Ramos (cell line): Measurements from ENCODE around the gene TBXAS1.

Experiments used
- in situ Hi-C: fragments of 300-500 bp; cut with MboI; formaldehyde crosslinking; loops from one replicate; pipeline ENCODE4 v1.14.3; 2022; ENCODE audit warnings: low sequenced_read_pairs; ENCODE audit not compliant: unreplicated experiment

Gene TBXAS1

DNA sequence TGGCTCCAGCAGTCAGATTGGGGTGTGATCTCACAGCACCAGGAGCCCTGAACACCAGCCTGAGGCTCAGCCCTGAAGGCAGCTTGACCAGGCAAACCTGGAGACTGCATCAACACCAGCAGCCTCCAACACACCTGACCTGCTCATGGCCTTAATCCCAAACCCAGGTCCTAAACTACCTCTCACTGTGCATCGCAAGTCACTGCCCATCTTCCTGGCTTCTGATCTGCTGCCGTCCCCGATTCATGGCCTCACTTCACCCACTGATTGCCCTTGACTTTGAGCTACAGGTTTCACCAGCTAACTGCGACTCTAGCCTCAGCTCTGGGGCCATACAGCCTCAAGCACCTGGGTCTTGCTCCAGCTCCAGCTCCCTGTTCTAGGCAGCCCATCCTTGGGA, 184.6 kb downstream of the TBXAS1 start:
- in situ Hi-C loops = no loop called here

DNA sequence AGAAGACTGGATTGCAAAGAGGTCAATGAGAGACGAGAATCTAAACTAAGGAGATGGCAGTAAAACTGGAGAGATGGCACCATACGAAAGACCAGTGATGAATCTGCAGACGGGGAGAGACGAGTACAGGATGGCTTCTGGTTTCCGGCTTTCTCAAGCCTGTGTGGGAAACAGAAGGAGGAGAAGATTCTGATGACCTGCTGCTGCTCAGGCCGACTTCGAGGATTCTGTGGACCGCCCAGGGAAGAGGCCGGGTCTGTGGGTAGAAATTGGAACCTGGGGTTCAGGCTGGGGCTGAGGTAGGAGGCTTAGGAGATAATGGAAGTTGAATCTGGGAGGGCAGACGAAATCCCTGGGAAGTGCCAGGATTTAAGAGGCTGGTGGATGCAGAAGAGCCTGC, 185.1 kb downstream of the TBXAS1 start:
- in situ Hi-C loops = no loop called here

DNA sequence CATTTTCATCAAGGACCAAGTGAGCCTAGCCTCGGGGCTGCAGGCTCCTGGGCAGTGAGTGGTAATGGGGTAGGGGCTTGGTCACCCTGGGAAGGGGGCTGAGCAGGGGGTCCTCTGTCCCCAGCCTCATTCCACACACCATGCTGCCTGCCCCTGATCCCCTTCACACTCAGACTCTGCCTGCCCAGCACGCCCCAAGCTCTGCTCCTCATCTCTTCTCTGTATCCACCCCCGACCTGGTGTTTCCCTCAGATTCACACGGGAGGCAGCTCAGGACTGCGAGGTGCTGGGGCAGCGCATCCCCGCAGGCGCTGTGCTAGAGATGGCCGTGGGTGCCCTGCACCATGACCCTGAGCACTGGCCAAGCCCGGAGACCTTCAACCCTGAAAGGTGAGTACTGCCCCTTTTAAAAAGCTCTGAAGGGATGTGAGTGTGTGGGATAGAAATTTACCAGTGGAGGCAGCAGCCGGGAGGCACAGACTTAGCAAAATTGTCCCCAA, 186.5 kb downstream of the TBXAS1 start:
- in situ Hi-C loops = no loop called here

DNA sequence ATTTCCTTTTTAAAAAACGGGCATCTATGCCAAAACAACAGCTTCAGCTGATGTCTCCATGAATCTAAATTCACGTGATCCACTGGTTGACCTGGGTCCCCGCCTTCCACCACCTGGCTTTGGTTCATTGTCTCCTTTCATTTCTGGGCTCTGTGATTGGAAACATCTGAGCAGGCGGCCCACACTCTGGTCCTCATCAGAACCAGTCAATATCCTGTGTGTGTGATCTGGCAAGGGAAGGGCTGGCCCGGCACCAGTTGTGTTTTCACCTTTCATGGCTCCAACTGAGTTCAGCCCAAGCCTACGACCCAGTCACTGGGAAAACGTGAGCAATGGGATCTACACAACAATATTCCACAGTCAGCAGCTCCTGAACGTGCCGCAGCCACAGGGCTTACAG, 187.5 kb downstream of the TBXAS1 start:
- in situ Hi-C loops = no loop called here

DNA sequence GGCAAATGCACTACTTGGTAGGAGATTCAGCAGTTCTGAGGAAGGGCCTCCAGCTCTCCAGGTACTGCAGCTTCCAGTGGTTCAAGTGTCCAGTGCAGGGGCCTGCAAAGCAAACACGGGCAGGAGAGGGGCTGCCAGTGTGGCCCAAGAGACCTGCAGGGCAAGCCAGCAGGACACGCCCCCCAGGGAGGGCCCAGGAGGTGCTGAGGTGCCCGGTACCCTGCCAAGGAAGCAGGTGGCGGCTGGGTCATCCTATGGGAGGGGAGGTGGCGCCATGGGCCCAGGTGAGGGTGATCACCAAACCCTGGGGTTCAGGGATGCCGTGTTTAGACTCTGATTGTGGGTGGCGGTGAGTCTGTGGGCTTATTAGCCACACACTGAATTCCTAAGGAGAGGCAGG, 188.0 kb downstream of the TBXAS1 start:
- in situ Hi-C loops = no loop called here

DNA sequence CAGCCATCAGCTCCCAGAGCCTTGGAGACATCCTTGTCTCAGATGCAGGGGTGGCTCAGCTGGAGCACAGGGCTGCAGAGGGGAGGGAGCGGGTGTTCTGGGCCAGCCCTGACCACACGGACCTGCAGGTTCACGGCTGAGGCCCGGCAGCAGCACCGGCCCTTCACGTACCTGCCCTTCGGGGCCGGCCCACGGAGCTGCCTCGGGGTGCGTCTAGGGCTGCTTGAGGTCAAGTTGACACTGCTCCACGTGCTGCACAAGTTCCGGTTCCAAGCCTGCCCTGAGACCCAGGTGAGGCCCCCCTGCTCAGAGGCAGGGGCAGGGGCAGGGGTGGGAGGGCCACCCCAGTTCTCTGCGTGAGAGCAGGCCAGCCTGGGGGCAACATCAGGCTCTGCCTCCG, 188.5 kb downstream of the TBXAS1 start:
- in situ Hi-C loops = no loop called here

DNA sequence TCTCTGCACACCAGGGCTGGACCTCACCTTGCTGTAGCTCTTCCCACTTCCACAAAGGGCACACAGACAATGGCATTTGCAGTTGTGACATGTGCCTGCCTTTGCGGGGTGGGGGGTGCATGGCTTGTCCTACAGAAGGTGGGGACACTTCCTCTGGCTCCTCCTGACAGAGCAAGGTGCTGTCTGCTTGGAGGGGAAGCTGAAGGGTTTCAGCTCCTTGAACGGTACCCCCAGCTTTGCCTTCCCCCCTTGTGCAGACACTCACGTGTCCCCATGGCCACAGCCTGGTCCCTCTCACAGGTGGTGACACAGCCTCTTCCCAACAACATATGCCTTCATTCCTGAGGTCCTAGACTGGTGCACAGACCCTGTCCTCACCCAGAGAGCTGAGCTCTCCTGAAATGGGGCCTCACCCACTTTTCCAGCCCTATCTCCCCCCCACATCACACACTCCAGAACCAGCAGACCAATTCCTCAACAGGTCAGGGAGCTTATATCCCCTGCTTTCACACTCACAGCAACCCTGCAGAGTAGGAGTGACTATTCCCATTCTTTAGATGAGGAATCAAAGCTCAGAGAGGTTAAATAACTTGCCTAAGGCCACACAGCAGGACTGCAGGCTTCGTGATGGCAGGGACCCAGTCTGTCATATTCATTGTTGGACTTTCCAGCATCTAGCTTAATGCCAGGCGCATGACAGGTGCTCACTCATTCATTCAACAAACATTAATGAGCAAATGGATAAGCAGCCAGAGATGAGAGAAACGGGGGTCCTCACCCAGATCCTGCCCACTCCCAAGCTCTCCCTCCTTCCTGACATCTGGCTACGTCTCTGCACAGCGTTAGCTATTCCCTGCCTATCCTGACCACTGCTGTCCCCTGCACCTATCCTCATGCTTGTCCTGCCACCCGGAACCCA, 189.3 kb downstream of the TBXAS1 start:
- in situ Hi-C loops = no loop called here

DNA sequence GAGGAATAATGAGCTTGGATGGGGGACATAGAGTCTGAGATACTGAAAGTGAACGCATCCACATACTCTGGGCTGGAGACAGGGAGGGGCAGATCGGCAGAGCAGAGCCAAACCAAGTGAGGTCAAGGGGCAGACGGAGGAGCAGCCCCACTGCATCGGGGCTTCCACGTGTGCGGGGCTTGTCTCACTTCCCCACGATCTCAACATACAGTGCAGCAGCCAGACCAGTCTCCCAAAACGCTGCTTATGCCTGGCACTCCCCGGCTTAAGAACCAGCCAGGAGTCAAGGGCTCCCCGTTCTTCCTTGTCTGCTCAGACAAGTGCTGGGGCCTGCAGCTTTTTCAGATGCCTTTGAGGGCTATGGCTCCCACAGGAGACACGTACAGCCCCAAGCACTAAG, 190.1 kb downstream of the TBXAS1 start:
- in situ Hi-C loops = no loop called here

DNA sequence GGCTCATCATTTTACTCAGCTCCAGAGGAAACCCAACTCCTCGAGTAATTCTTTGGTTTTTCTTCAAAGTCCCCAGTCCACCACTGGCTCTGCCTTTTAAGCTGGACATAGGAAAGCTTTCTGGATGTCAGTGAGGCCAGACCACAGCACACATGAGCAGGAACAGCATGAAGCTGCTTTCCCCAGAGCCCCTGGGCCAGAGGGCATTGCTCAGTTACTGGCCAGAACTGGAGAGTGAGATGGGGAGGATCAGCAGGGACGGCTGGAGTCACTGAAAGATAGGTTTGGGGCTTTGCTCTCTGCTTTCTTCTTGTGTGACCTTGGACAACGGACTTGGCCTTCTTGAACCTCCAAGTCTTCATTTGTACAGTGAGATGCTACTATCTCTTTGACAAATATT, 190.5 kb downstream of the TBXAS1 start:
- in situ Hi-C loops = no loop called here

DNA sequence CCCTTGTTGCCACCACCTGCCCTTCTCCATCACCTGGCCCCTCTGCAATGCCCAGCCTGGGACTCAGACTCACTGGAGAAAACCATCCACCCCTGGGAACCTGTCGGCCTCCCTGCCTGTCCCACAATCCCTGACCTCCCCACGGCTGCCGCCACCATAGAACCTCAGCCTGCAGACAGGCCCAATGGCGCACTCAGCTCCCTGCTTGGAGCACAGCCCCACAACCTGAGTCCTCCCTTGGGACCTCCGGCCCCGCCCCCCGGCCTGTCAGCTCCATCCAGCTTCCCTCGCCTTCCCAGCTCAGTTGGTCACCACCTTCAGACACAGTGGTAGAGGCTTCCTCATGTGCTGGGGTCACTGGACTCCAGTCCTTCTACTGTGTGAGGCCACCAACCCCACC, 192.5 kb downstream of the TBXAS1 start:
- in situ Hi-C loops = no loop called here

DNA sequence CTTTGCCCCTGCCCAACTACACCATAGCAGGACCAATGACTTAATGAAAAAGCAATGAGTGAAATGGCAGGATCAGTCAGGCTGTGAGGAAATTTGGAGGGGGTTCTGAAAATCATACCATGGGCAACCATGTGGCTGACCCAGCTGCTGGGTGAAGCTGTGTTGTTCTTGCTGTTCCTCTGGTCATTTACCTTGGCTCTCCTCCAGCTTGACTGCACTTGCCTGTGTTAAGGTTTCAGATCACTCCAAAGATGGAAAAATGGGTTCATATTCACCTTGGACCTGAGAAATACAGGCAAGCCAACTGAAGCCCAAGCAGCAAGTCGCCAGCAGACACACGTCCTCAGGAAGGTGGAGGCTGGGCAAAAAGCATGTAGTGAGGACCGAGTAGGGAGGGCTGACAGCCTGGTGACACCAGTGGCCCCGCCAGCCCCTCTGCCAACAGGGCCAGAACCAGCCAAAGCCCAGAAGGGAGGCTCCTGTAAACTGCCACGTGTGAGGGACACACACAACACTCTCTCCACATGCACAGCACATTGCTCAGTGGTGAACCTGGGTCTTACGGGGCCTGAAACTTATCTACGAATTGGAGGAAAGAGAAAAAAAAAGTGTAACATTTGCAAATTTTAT, 193.6 kb downstream of the TBXAS1 start:
- in situ Hi-C loops = no loop called here

DNA sequence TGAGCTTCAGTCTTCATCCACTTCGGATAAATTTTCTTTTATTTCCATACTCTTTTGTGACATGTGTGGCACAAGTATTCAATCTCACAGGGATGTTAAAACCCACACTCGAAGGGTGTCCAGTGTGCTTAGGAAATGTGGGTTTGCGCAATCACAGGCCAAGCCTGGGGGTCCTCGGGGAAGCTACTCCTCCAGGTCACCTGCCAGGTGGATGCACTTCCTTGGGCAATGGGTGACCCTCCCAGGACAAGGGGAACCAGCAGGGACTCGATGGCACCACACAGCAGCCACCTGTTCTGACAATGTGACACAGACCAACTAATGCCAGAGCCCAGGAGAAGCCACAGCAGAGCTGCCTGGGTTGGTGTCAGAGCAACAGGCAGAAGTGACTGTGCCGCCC, 194.7 kb downstream of the TBXAS1 start:
- in situ Hi-C loops = no loop called here

DNA sequence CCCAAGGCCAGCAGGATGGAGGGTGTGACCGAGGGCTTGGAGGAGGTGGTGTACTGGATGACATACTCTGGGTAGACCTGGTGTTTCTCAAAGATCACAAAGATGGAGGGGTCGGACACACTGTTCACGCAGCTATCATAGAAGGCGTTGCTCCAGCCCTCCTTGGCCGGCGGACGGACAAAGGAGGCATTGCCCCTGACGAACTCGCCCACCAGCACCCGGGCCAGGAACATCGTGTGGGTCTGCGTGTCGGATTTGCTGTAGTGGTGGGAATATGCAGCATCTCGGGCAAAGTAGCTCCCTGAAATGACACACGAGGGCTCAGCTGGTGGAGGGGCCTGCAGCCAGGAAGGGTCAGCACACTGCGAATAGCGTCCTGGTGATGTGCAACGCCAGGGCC, 195.5 kb downstream of the TBXAS1 start:
- in situ Hi-C loops = no loop called here

DNA sequence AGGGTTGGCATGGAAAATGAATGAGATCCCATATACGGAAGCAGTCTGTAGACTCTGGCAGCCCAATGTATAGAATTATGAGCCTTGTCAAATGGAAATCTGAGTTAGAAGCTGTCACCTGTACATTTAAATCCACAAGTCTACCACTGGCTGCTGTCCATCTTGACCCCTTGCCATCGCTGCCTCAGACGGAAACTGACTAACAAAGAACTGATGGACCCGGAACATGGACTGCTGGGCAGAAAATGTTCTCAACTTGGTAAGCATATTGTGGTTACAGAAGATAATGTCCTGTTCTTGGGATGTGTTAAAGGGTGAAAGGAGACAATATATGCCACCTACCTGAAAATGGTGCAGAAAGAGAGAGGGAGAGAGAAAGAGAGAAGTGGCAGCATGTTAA, 196.2 kb downstream of the TBXAS1 start:
- in situ Hi-C loops = no loop called here

DNA sequence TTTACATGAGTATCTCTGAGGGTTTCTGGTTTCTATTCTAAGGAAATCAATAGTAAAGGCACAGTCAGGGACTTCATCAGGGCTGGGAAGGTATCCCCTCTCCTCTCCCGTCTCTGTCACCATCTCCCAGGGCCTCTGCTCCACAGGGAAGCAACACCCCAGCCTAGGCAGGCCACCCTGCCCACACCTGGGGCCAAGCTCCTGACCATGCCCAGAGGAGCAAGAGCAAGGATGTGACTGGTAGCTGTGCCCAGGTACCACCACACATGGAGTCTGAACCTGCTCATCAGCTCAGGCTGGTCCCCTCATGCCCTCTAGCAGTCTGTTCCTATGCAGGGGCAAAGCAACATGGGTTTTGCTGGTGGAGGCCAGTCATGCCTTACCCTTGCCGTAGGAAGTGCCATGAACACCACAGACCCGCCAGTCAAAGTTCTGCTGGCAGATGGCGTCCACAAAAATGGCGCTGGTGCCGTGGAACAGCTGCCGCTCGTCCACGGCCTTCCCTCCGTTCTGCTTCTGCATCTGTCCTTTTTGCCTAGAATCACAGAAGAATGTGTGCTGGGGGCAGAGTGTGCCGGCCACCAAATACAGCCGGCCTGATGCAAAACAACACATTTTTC, 196.9 kb downstream of the TBXAS1 start:
- in situ Hi-C loops = no loop called here

DNA sequence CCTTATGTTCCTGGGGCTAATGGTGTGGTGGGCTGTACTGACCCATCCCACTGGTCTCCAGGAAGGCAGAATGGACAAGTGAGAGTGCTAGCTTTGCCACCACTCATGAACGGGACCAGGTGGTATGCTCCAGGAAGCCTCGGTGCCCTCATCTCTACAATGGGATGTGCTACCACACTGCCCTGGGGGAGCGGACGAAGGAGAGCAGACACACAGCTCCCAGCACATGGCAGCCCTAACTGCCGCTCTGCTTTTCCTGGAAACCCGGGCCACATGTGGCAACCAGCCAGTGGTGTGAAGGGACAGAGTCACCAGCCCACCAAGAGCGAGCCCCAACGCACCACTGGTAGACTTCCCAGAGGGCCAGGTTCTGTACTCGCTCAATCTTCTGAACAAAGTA, 197.9 kb downstream of the TBXAS1 start:
- in situ Hi-C loops = no loop called here

DNA sequence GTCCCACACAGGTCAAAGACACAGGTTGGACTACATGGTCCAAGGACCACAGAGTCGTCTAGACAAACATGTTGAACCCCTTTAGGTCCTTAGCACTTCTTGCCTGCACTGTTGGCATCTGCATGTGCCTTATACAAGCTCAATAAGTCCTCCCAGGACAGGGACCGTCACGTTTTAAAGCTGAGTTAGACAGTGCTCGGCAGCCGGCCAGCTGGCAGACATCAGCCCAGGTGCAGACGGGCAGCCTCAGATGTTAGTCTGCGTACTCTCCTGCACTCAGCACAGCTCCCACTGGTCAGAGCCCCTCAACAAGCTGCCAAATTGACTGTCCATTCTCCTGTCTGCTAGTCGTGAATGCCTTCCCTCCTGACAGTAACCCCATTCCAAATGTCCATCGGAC, 198.8 kb downstream of the TBXAS1 start:
- in situ Hi-C loops = no loop called here

DNA sequence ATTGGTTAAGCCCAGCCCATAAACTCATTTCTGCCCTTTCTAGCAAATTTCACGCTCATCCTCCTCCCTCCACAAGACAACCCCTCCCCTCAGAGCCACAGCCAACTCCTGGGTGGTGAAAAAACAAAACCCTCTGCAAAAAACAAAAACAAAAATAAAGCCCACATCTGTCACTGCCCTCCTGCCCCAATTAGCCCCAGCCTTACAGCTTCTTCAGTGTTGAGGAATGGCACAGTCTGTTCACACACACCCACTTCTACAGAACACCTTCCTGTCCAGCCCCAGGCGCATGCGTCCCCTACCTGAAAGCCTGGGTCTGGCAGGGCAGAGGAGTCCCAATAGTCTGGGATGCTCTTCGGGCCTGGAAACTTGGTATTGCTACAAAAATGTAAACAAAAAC, 199.2 kb downstream of the TBXAS1 start:
- in situ Hi-C loops = no loop called here

DNA sequence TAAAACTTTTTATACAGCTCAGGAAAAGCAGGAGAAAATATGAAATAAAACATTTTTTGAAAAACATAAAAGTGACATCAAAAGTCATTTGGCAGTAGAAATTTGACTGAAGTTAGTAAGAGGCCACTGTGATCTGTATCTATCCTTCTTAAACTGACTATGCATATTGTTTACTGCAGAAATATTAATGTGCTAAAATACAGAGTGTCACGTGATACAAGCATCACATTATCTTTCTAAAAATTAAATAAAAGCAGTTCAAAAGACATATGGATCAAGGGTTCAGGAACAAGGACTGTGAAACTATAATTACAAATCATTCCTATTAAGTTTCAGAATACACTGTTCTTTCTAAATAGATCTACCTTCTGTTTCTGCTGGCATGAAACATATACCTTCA, 200.0 kb downstream of the TBXAS1 start:
- in situ Hi-C loops = no loop called here

DNA sequence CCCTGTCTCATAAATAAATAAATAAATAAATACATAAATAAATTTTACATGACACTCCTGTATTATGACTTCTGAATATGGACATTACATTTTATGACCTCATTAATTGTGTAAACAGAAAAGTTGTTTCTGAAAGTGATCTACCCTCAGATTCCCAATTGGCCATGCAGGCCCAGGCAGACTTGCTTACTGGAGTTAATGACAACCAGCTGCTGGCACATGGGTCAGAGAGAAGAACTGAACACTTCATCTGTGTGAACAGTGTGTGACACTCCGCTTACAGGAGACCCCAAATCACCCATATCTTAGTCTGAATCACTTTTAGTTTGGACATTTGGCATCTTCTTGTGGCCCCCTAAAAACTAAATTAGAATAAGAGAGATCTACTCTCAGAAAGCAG, 202.3 kb downstream of the TBXAS1 start:
- in situ Hi-C loops = no loop called here

DNA sequence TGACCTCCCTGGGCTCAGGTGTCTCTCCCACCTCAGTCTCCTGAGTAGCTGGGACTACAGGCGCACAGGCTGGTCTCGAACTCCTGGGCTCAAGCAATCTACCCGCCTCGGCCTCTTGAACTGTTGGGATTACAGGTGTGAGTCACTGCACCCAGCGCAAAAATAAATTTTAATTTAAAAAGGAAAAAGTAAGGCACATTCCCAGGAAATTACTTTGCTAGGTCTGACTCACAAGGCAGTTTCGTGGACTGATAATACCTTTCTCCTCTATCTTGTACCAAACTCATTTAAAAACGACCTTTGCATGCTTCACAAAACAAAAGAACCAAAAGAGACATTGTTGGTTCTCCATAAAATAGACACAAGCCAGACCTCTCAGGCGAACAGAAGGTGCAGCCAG, 204.0 kb downstream of the TBXAS1 start:
- in situ Hi-C loops = no loop called here
